Hematopoietic multipotent progenitor cell treated with erythropoietin and hydrocortisone succinate and interleukin-3 and kit ligand, for 15 days (in vitro differentiated cells): ENCODE measurements around the gene NTPCR.

Experiments used
- DNase-seq: peaks from one replicate; pipeline ENCODE4 v3.0.0-alpha.2; 2015; ENCODE audit warnings: low spot score

Gene NTPCR

GRCh38 chr1:232962761-232963745, 12.6 kb downstream of the NTPCR start:
- DNase-seq, result no peak

DNA sequence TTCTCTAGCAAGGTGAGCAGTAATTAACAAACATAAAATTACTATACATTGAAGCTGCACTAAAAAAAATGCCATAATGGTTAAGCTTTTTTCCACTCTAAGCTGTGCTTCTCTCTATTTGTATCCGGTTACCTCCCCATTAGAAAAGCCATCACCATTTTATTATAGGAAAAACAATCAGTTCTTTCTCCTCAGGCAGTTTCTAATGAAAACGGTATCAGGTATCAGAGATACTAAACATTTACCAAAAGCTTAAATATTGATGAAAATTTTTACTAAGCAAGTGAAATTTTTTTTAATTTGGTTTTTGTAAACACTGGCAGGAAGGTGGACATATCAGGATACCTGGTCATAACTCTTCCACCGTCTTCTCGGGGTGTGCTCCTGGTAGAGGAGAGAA, 14.2 kb downstream of the NTPCR start:
- no peak for DNase-seq

GRCh38 chr1:232965124-232965911, 14.9 kb downstream of the NTPCR start:
- no peak for DNase-seq

DNA sequence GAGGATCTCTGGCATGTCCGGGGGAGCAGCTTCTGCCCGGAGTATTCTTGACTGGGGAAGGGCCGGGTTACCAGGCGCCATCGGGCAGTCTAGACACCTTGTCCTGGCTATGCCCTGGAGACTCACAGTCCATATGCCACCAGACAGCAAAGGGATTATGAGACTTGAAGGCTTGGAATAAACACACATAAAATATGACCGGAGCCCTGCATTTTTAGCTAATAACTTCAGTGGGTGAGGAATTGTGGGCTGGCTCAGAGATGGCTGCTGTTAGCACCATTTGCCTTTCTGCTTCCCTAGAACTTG, 15.5 kb downstream of the NTPCR start:
- no peak for DNase-seq

- no peak for DNase-seq
Observed at GRCh38 chr1:232966663-232967062, 16.3 kb downstream of the NTPCR start.

DNA sequence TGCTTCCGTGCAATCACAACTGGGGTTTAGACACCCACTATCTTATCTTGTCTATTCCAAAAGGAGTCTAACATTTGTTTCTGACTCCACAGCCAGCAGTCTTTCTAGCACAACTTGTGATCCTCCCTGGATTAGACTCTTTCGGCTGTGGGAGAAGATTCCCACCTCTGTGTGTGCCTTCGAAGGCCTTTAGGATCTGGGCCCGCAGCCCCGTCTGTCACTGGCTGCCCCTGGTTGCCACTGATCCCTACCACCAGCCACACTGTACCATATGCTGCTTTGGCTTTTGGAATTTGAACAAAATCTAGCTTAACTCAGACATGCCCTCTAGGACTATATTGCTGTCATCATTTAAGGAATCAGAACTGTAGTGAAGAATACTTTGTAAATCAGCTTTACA, 18.0 kb downstream of the NTPCR start:
- no peak for DNase-seq

GRCh38 chr1:232968965-232969364, 18.6 kb downstream of the NTPCR start:
- no peak for DNase-seq

DNA sequence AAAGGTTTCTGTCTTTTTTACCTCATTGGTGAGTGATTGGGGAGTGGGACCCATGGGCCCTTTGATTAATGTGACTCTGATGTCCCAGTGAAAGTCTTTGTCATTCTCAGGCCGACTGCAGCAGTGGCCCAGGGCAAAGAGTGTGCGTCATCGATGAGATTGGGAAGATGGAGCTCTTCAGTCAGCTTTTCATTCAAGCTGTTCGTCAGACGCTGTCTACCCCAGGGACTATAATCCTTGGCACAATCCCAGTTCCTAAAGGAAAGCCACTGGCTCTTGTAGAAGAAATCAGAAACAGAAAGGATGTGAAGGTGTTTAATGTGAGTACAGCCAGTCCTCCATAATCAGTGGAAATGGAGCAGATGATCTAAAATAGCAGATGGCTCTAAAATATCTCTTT, 19.4 kb downstream of the NTPCR start:
- DNase-seq, result no peak

- no peak for DNase-seq
Observed at GRCh38 chr1:232970508-232970907, 20.1 kb downstream of the NTPCR start.

- DNase-seq, result no peak
Observed at GRCh38 chr1:232973652-232974611, 23.5 kb downstream of the NTPCR start.

- DNase-seq, result no peak
Observed at GRCh38 chr1:232974971-232975370, 24.6 kb downstream of the NTPCR start.

DNA sequence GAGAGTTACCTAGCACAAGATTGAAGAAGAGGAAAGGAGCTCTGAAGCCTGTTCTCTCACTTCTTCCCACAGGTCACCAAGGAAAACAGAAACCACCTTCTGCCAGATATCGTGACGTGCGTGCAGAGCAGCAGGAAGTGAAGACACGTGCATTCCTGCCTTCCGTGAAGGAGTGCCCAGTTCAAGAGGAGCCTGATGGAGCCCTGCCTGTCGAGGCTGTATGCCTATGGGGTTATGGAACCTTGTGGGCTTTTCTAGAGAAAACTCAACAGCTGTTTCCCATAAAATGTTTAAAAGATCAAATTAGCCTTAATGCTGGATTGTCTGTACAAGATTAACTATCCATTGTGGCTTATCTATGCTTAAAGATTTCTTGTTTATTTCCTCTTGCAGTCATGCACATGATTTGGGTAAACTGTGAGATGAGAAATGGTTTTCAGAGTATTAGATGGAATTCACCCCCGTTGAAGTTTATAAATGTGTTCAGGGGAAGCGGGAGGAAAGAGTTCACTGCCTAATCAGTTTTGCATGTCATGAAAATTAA, 27.8 kb downstream of the NTPCR start:
- no peak for DNase-seq

GRCh38 chr1:232978815-232979214, 28.4 kb downstream of the NTPCR start:
- no peak for DNase-seq

DNA sequence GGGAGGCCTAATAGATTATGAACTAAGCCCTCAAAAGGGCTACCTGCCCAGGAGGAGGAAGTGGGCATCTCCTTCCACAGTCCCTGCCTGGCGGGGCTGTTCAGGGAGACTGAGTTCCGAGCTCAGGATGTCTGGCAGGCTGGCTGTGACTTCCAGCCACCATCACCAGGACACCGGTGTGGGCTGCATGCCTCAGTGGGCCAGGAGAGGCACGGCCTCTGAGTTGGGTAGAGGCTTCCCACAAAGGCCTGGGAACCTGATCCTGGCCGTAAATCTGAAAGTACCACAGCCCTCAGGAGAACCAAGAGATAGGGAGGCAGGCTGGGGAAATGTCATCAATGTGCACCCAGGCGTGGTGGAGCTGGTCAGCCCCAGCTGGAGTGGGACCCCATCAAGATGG, 29.1 kb downstream of the NTPCR start:
- DNase-seq, result no peak

- no peak for DNase-seq
Observed at GRCh38 chr1:232980355-232980978, 30.1 kb downstream of the NTPCR start.

DNA sequence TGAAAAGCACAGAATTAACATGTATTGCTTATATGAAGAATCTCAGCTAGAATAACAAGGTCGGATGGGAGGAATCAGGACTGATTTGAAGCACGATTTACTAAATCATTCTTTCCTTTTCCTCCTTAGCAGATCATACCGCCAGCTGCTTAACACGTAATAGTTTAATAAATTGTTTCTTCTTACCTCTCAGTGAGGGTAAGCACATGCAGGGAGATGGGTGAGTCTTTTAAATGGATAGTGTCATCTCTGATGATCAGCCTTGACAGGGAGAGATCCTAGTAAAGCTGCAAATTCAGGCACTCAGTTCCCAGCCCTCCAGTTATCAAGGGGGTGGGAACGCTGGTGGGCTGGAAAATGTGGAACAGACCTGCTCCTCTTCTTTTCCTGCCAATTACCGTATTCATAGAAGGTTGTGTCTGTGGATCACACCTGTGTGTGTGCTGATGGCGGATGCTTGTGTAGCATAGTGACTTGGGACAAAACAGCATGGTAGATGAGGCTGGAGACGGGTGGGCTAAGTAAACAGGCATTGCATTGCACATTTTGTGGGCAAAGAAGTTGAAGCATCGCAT, 30.7 kb downstream of the NTPCR start:
- no peak for DNase-seq

GRCh38 chr1:232982238-232982944, 32.0 kb downstream of the NTPCR start:
- no peak for DNase-seq

GRCh38 chr1:232983375-232983774, 33.0 kb downstream of the NTPCR start:
- no peak for DNase-seq

DNA sequence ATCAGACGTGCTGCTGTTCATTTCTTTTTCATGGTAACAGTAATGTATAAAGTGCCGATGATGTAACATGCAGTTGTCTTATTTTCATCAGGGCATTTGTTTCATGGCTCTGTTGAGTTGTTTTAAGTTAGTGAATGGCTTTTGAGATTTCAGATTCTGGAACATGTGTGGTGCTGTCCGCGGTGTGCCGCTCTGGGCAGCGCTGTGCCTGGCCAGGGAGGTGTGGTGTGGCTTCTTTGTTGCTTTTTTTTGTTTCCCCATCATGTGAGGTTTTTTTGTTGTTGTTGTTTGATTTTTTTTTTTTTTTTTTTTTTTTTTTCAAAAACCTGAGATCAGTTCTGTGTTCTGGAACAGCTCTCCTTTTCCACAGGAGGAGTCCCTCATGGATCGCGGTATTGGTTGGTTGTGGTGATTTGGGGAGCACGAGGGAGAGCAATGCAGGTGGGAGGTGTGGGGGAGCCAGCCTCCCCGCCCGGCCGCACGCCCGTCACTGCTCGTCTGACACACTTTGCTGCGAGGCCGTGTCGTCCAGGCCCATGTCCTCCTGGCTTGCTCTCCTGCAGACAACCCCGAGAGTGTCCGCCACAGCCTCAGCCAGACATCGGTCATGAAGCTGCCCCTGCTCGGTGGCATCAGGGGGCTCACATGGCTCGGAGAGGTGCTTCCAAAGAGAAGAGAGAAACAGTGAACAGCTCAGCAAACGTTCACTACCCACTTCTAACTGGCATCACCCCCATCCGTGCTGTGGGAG, 33.6 kb downstream of the NTPCR start:
- DNase-seq, result no peak
